ENCODE data around the gene PSMD2.
A peak's percentile ranks its signal among the peaks of the same experiment; 100 is the strongest.
"Not testable (repeated sequence)": the region's sequence is repeated elsewhere in the genome, so short reads cannot be mapped to it uniquely, and the experiment has no call there.

Gene PSMD2

GRCh38 chr3:184336547-184337398 lies 37.7 kb downstream of the PSMD2 start:
- Histone ChIP-seq H3K4me3 (ENCODE audit: low read length) (peak overlapping the region; percentile 73), H3K4me1 (ENCODE audit: control insufficient read depth, insufficient read depth, low read length) (peaks cover 79% of the 10 kb centered on the region), H3K4me2 (ENCODE audit: low read length) (peak overlapping the region; percentile 95), H3K9ac (ENCODE audit: low read depth, low read length) (peak overlapping the region; percentile 75), H3K27me3 (ENCODE audit: control insufficient read depth, insufficient read depth, low read length) (no peaks in the 10 kb centered on the region), H3K36me3 (ENCODE audit: insufficient read depth, low read length) (peaks cover 37% of the 10 kb centered on the region), H3K9me3 (replicated peaks; ENCODE audit: low read length) (no peaks in the 10 kb centered on the region)

GRCh38 chr3:184337399-184337714 lies 38.3 kb downstream of the PSMD2 start, which contains the start of gene FAM131A:
Gene FAM131A, plus strand, starts transcription at chr3:184337600. Its CDS starts 31 bp downstream, at chr3:184337631.
- H3K27me3 ChIP-seq (ENCODE audit: control insufficient read depth, insufficient read depth, low read length), result no peaks in the 10 kb centered on the region
- H3K4me3 ChIP-seq (ENCODE audit: low read length), result peak within 1 kb of the TSS; percentile 73
- H3K9me3 ChIP-seq (replicated peaks; ENCODE audit: low read length), result no peaks in the 10 kb centered on the region
- H3K4me2 ChIP-seq (ENCODE audit: low read length), result peak within 1 kb of the TSS; percentile 95
- peak within 1 kb of the TSS; percentile 75 for H3K9ac ChIP-seq (ENCODE audit: low read depth, low read length)
- H3K4me1 ChIP-seq (ENCODE audit: control insufficient read depth, insufficient read depth, low read length), result peaks cover 73% of the 10 kb centered on the region
- H3K36me3 ChIP-seq (ENCODE audit: insufficient read depth, low read length), result peaks cover 32% of the 10 kb centered on the region

- Histone ChIP-seq H3K4me3 (ENCODE audit: low read length) (no peak overlapping the region), H3K9me3 (replicated peaks; ENCODE audit: low read length) (no peaks in the 10 kb centered on the region), H3K27me3 (ENCODE audit: control insufficient read depth, insufficient read depth, low read length) (no peaks in the 10 kb centered on the region), H3K36me3 (ENCODE audit: insufficient read depth, low read length) (peaks cover 31% of the 10 kb centered on the region), H3K9ac (ENCODE audit: low read depth, low read length) (no peak overlapping the region), H3K4me2 (ENCODE audit: low read length) (peak overlapping the region; percentile 95), H3K4me1 (ENCODE audit: control insufficient read depth, insufficient read depth, low read length) (peaks cover 67% of the 10 kb centered on the region)
These were observed 38.9 kb downstream of the PSMD2 start for GRCh38 chr3:184337981-184338380.

- H3K27me3 ChIP-seq (ENCODE audit: control insufficient read depth, insufficient read depth, low read length), result no peaks in the 10 kb centered on the region
- H3K36me3 ChIP-seq (ENCODE audit: insufficient read depth, low read length), result peaks cover 27% of the 10 kb centered on the region
- no peaks in the 10 kb centered on the region for H3K9me3 ChIP-seq (replicated peaks; ENCODE audit: low read length)
- H3K4me2 ChIP-seq (ENCODE audit: low read length), result peak overlapping the region; percentile 95
- H3K4me1 ChIP-seq (ENCODE audit: control insufficient read depth, insufficient read depth, low read length), result peaks cover 61% of the 10 kb centered on the region
- no peak overlapping the region for H3K9ac ChIP-seq (ENCODE audit: low read depth, low read length)
- peak overlapping the region; percentile 40 for H3K4me3 ChIP-seq (ENCODE audit: low read length)
These were observed 39.5 kb downstream of the PSMD2 start for GRCh38 chr3:184338511-184338945.

GRCh38 chr3:184339001-184339400 lies 40.0 kb downstream of the PSMD2 start:
- Histone ChIP-seq H3K4me3 (ENCODE audit: low read length) (no peak overlapping the region), H3K4me2 (ENCODE audit: low read length) (peak overlapping the region; percentile 95), H3K9me3 (replicated peaks; ENCODE audit: low read length) (no peaks in the 10 kb centered on the region), H3K36me3 (ENCODE audit: insufficient read depth, low read length) (peaks cover 25% of the 10 kb centered on the region), H3K4me1 (ENCODE audit: control insufficient read depth, insufficient read depth, low read length) (peaks cover 56% of the 10 kb centered on the region), H3K9ac (ENCODE audit: low read depth, low read length) (no peak overlapping the region), H3K27me3 (ENCODE audit: control insufficient read depth, insufficient read depth, low read length) (no peaks in the 10 kb centered on the region)

- not testable (repeated sequence) for H3K4me2 ChIP-seq (ENCODE audit: low read length); H3K9me3 ChIP-seq (replicated peaks; ENCODE audit: low read length); H3K27me3 ChIP-seq (ENCODE audit: control insufficient read depth, insufficient read depth, low read length); H3K4me3 ChIP-seq (ENCODE audit: low read length); H3K9ac ChIP-seq (ENCODE audit: low read depth, low read length)
- peaks cover 22% of the 10 kb centered on the region for H3K36me3 ChIP-seq (ENCODE audit: insufficient read depth, low read length)
- peaks cover 51% of the 10 kb centered on the region for H3K4me1 ChIP-seq (ENCODE audit: control insufficient read depth, insufficient read depth, low read length)
These were observed 40.6 kb downstream of the PSMD2 start for GRCh38 chr3:184339451-184340135.

- H3K4me2 ChIP-seq (ENCODE audit: low read length), result no peak overlapping the region
- no peak overlapping the region for H3K4me3 ChIP-seq (ENCODE audit: low read length)
- no peak overlapping the region for H3K9ac ChIP-seq (ENCODE audit: low read depth, low read length)
- H3K36me3 ChIP-seq (ENCODE audit: insufficient read depth, low read length), result peaks cover 17% of the 10 kb centered on the region
- H3K4me1 ChIP-seq (ENCODE audit: control insufficient read depth, insufficient read depth, low read length), result peaks cover 41% of the 10 kb centered on the region
- no peaks in the 10 kb centered on the region for H3K27me3 ChIP-seq (ENCODE audit: control insufficient read depth, insufficient read depth, low read length)
- H3K9me3 ChIP-seq (replicated peaks; ENCODE audit: low read length), result no peaks in the 10 kb centered on the region
These were observed 42.9 kb downstream of the PSMD2 start for GRCh38 chr3:184341925-184342324.

GRCh38 chr3:184343200-184343876 lies 44.3 kb downstream of the PSMD2 start:
- Histone ChIP-seq H3K4me2 (ENCODE audit: low read length) (no peak overlapping the region), H3K4me3 (ENCODE audit: low read length) (no peak overlapping the region), H3K4me1 (ENCODE audit: control insufficient read depth, insufficient read depth, low read length) (peaks cover 27% of the 10 kb centered on the region), H3K9me3 (replicated peaks; ENCODE audit: low read length) (no peaks in the 10 kb centered on the region), H3K36me3 (ENCODE audit: insufficient read depth, low read length) (peaks cover 17% of the 10 kb centered on the region), H3K9ac (ENCODE audit: low read depth, low read length) (no peak overlapping the region), H3K27me3 (ENCODE audit: control insufficient read depth, insufficient read depth, low read length) (no peaks in the 10 kb centered on the region)

- Histone ChIP-seq H3K27me3 (ENCODE audit: control insufficient read depth, insufficient read depth, low read length) (no peaks in the 10 kb centered on the region), H3K9me3 (replicated peaks; ENCODE audit: low read length) (no peaks in the 10 kb centered on the region), H3K4me3 (ENCODE audit: low read length) (no peak overlapping the region), H3K4me2 (ENCODE audit: low read length) (no peak overlapping the region), H3K9ac (ENCODE audit: low read depth, low read length) (no peak overlapping the region), H3K4me1 (ENCODE audit: control insufficient read depth, insufficient read depth, low read length) (peaks cover 20% of the 10 kb centered on the region), H3K36me3 (ENCODE audit: insufficient read depth, low read length) (peaks cover 17% of the 10 kb centered on the region)
These were observed 45.7 kb downstream of the PSMD2 start for GRCh38 chr3:184344579-184345316.

- Histone ChIP-seq H3K4me2 (ENCODE audit: low read length) (no peak overlapping the region), H3K36me3 (ENCODE audit: insufficient read depth, low read length) (peaks cover 17% of the 10 kb centered on the region), H3K9ac (ENCODE audit: low read depth, low read length) (peak overlapping the region; percentile 3), H3K4me1 (ENCODE audit: control insufficient read depth, insufficient read depth, low read length) (peaks cover 16% of the 10 kb centered on the region), H3K4me3 (ENCODE audit: low read length) (no peak overlapping the region), H3K27me3 (ENCODE audit: control insufficient read depth, insufficient read depth, low read length) (no peaks in the 10 kb centered on the region), H3K9me3 (replicated peaks; ENCODE audit: low read length) (no peaks in the 10 kb centered on the region)
These were observed 46.5 kb downstream of the PSMD2 start for GRCh38 chr3:184345317-184346144.

All from skeletal muscle satellite cell (primary cell).